WERI-Rb-1 (cell line): ENCODE measurements around the gene FHOD1.

Source experiments
- DNase-seq: peaks from one replicate; pipeline ENCODE4 v3.0.0-alpha.2; 2020
- H3K27ac ChIP-seq: fragments of 250-450 bp; sonication (Bioruptor Pico); 2 replicates; pipeline ENCODE4 v1.5.1; 2020; ENCODE audit warnings: mild to moderate bottlenecking, moderate library complexity
- H3K27me3 ChIP-seq: fragments of 250-450 bp; sonication (Bioruptor Pico); 2 replicates; pipeline ENCODE4 v1.5.1; 2021; ENCODE audit warnings: mild to moderate bottlenecking, low read depth, moderate library complexity; ENCODE audit not compliant: insufficient read depth, severe bottlenecking
- H3K36me3 ChIP-seq: fragments of 250-450 bp; sonication (Bioruptor Pico); 2 replicates; pipeline ENCODE4 v1.5.1; 2020; ENCODE audit warnings: mild to moderate bottlenecking, moderate library complexity
- H3K4me3 ChIP-seq: 2 replicates; pipeline ENCODE4 v1.5.1; 2011; ENCODE audit warnings: low read depth, mild to moderate bottlenecking, control low read depth, low read length
- H3K9me3 ChIP-seq: fragments of 250-450 bp; sonication (Bioruptor Pico); 2 replicates; pipeline ENCODE4 v1.5.1; 2021; ENCODE audit warnings: mild to moderate bottlenecking, moderate library complexity; ENCODE audit not compliant: severe bottlenecking
- CTCF ChIP-seq: IDR thresholded peaks from 2 replicates; pipeline ENCODE4 v1.5.1; 2011; ENCODE audit warnings: low read depth, mild to moderate bottlenecking, control low read depth, inconsistent platforms, low read length

Gene FHOD1

GRCh38 chr16:67180166-67180565, 67.1 kb downstream of the FHOD1 start:
- no peak for DNase-seq
- no peak overlapping the region for H3K4me3 ChIP-seq
- no peaks in the 10 kb centered on the region for H3K27me3 ChIP-seq
- H3K9me3 ChIP-seq: no peaks in the 10 kb centered on the region
- H3K36me3 ChIP-seq: peaks cover 35% of the 10 kb centered on the region
- H3K27ac ChIP-seq: no peak overlapping the region
- TF ChIP-seq CTCF: no peak

GRCh38 chr16:67179421-67180080, 67.7 kb downstream of the FHOD1 start:
- Histone ChIP-seq H3K4me3 (no peak overlapping the region), H3K27ac (no peak overlapping the region), H3K36me3 (peaks cover 41% of the 10 kb centered on the region), H3K27me3 (no peaks in the 10 kb centered on the region), H3K9me3 (no peaks in the 10 kb centered on the region)
- DNase-seq: no peak
- peak; percentile 23 for TF ChIP-seq CTCF
